PC-3 (cell line): ENCODE results near the gene METAP1D. TPM values are rescaled to one million over a fixed set of nuclear protein-coding genes. Genes with fewer than 3 reads are reported as not detected.

Experiments used
- ATAC-seq: fragments of 200-7000 bp; cut with Tn5 transposase; 2 replicates; pipeline ENCODE4 v1.9.1; 2020; ENCODE audit warnings: mild to moderate bottlenecking, moderate library complexity
- BruUV-seq: library from RNA; stranded (reverse); fragments of 400-500 nt; replicated peaks from 2 replicates; lab custom pipeline; 2021; lab: Mats Ljungman, UMichigan
- CTCF ChIA-PET: fragments of 300-600 bp; sonication (Branson Sonifier 250); formaldehyde crosslinking; loops from one replicate; lab custom pipeline; 2022; ENCODE audit warnings: antibody characterized with exemption; lab: Charles Lee
- POLR2A ChIA-PET: fragments of 300-600 bp; sonication (Branson Sonifier 250); formaldehyde crosslinking; loops from one replicate; lab custom pipeline; 2022; ENCODE audit warnings: antibody characterized with exemption; ENCODE audit not compliant: unreplicated experiment; lab: Charles Lee
- DNase-seq: peaks from one replicate; pipeline ENCODE4 v3.0.0-alpha.2; 2015
- H2AFZ ChIP-seq: fragments of 300-600 bp; sonication (generic); 2 replicates; pipeline ENCODE4 v1.6.0; 2016; ENCODE audit warnings: antibody characterized with exemption, low read length
- H3F3A ChIP-seq: fragments of 300-600 bp; sonication (generic); one replicate; pipeline ENCODE4 v1.6.0; 2017; ENCODE audit warnings: antibody characterized with exemption, low read length, control low read depth, mild to moderate bottlenecking; ENCODE audit not compliant: unreplicated experiment
- H3K27ac ChIP-seq: fragments of 300-600 bp; sonication (generic); 2 replicates; pipeline ENCODE4 v1.5.1; 2016; ENCODE audit warnings: mild to moderate bottlenecking, low read length
- H3K27me3 ChIP-seq: fragments of 300-600 bp; sonication (generic); 2 replicates; pipeline ENCODE4 v1.6.1; 2016; ENCODE audit warnings: low read length, mixed read lengths
- H3K36me3 ChIP-seq: fragments of 300-600 bp; sonication (generic); 2 replicates; pipeline ENCODE4 v1.6.1; 2016; ENCODE audit warnings: low read depth, mixed run types, low read length, mixed read lengths
- H3K4me1 ChIP-seq: fragments of 300-600 bp; sonication (generic); 2 replicates; pipeline ENCODE4 v1.5.1; 2016; ENCODE audit warnings: low read length; ENCODE audit not compliant: insufficient read depth
- H3K4me2 ChIP-seq: fragments of 300-600 bp; sonication (generic); 2 replicates; pipeline ENCODE4 v1.6.0; 2016; ENCODE audit warnings: low read length
- H3K4me3 ChIP-seq: fragments of 300-600 bp; sonication (generic); 2 replicates; pipeline ENCODE4 v1.5.1; 2016; ENCODE audit warnings: mild to moderate bottlenecking, low read length, mixed read lengths
- H3K79me2 ChIP-seq: fragments of 300-600 bp; sonication (generic); 2 replicates; pipeline ENCODE4 v1.6.1; 2017; ENCODE audit warnings: low read length, mixed read lengths
- H3K9ac ChIP-seq: fragments of 300-600 bp; sonication (generic); 2 replicates; pipeline ENCODE4 v1.6.0; 2016; ENCODE audit warnings: mild to moderate bottlenecking, low read length
- H3K9me2 ChIP-seq: fragments of 300-600 bp; sonication (generic); replicated peaks from 2 replicates; pipeline ENCODE4 v1.6.1; 2016; ENCODE audit warnings: mixed run types, low read length, mixed read lengths
- H3K9me3 ChIP-seq: fragments of 300-600 bp; sonication (generic); 2 replicates; pipeline ENCODE4 v1.6.1; 2016; ENCODE audit warnings: low read length, mixed read lengths
- H4K20me1 ChIP-seq: fragments of 300-600 bp; sonication (generic); 2 replicates; pipeline ENCODE4 v1.6.1; 2016; ENCODE audit warnings: low read length, mixed read lengths
- CTCF ChIP-seq: fragments of 300-600 bp; sonication (generic); conservative IDR thresholded peaks from 2 replicates; pipeline ENCODE4 v1.5.1; 2017; ENCODE audit warnings: antibody characterized with exemption, low read depth, mild to moderate bottlenecking, low read length
- EZH2 ChIP-seq: fragments of 300-600 bp; sonication (generic); IDR thresholded peaks from one replicate; pipeline ENCODE4 v1.6.1; 2017; ENCODE audit warnings: antibody characterized with exemption, mild to moderate bottlenecking, low read length; ENCODE audit not compliant: unreplicated experiment
- EZH2phosphoT487 ChIP-seq: fragments of 300-600 bp; sonication (generic); IDR thresholded peaks from 2 replicates; pipeline ENCODE4 v1.6.1; 2018; ENCODE audit warnings: mild to moderate bottlenecking, antibody characterized with exemption, low read length, borderline replicate concordance
- intact Hi-C: fragments of 100-400 bp; cut with micrococcal nuclease; formaldehyde crosslinking; loops from 2 replicates; pipeline ENCODE4 v1.9.0; 2023
- total RNA-seq: library from RNA; depleted of rRNA; stranded (reverse); fragments of >200 nt; gene quantifications from 2 replicates; pipeline ENCODE4 v1.2.3, GENCODE V29; 2014

The METAP1D gene
- total RNA-seq, 1 experiment from 2014 or later: 12.0 TPM

GRCh38 chr2:171963198-171963597 lies 36.6 kb upstream of the METAP1D start:
- no TSS peak for BruUV-seq
- H3K9ac ChIP-seq: no peak overlapping the region
- peaks cover 24% of the 10 kb centered on the region for H3K36me3 ChIP-seq
- no peaks in the 10 kb centered on the region for H3F3A ChIP-seq
- no peaks in the 10 kb centered on the region for H3K79me2 ChIP-seq
- DNase-seq (no peak), ATAC-seq (no peak)
- intact Hi-C loops: no loop called here
- H3K4me1 ChIP-seq: no peaks in the 10 kb centered on the region
- no peak overlapping the region for H3K4me3 ChIP-seq
- no peak overlapping the region for H2AFZ ChIP-seq
- no peak for TF ChIP-seq EZH2
- H3K9me2 ChIP-seq: no peaks in the 10 kb centered on the region
- ChIA-PET CTCF (no interaction called here), POLR2A (no interaction called here)
- H3K9me3 ChIP-seq: no peaks in the 10 kb centered on the region
- H3K4me2 ChIP-seq: no peak overlapping the region
- no peaks in the 10 kb centered on the region for H4K20me1 ChIP-seq
- H3K27ac ChIP-seq: no peak overlapping the region
- no peaks in the 10 kb centered on the region for H3K27me3 ChIP-seq

- ATAC-seq (no peak), DNase-seq (no peak)
- TF ChIP-seq CTCF: no peak
- no peak overlapping the region for H3K27ac ChIP-seq
- no peak overlapping the region for H3K4me2 ChIP-seq
- no peaks in the 10 kb centered on the region for H3K9me2 ChIP-seq
- POLR2A ChIA-PET: no interaction called here
- no peaks in the 10 kb centered on the region for H4K20me1 ChIP-seq
- no peak overlapping the region for H2AFZ ChIP-seq
- no TSS peak for BruUV-seq
- no peak overlapping the region for H3K9ac ChIP-seq
- no peak overlapping the region for H3K4me3 ChIP-seq
- no peaks in the 10 kb centered on the region for H3K79me2 ChIP-seq
- H3K36me3 ChIP-seq: peaks cover 29% of the 10 kb centered on the region
- no peaks in the 10 kb centered on the region for H3K27me3 ChIP-seq
- H3F3A ChIP-seq: no peaks in the 10 kb centered on the region
- CTCF ChIA-PET: no interaction called here
- H3K4me1 ChIP-seq: no peaks in the 10 kb centered on the region
- intact Hi-C loops: no loop called here
- H3K9me3 ChIP-seq: no peaks in the 10 kb centered on the region
Measured at GRCh38 chr2:171964308-171964707, 35.4 kb upstream of the METAP1D start.

- H3K4me1 ChIP-seq: no peaks in the 10 kb centered on the region
- ChIA-PET CTCF (no interaction called here), POLR2A (no interaction called here)
- TF ChIP-seq EZH2 (no peak), EZH2phosphoT487 (no peak), CTCF (no peak)
- no peak overlapping the region for H3K4me3 ChIP-seq
- H3K36me3 ChIP-seq: peaks cover 29% of the 10 kb centered on the region
- no peak overlapping the region for H3K9ac ChIP-seq
- ATAC-seq (no peak), DNase-seq (no peak)
- no peak overlapping the region for H3K27ac ChIP-seq
- no peaks in the 10 kb centered on the region for H3K79me2 ChIP-seq
- no peak overlapping the region for H2AFZ ChIP-seq
- no peaks in the 10 kb centered on the region for H3F3A ChIP-seq
- H3K9me3 ChIP-seq: no peaks in the 10 kb centered on the region
- no TSS peak for BruUV-seq
- no peaks in the 10 kb centered on the region for H3K27me3 ChIP-seq
- intact Hi-C loops: no loop called here
- H3K4me2 ChIP-seq: no peak overlapping the region
- H3K9me2 ChIP-seq: no peaks in the 10 kb centered on the region
- no peaks in the 10 kb centered on the region for H4K20me1 ChIP-seq
Measured at GRCh38 chr2:171965238-171965637, 34.5 kb upstream of the METAP1D start.
